ENCODE measurements around the gene SNAPC4.
A peak's percentile ranks its signal among the peaks of the same experiment; 100 is the strongest.
"Not testable (repeated sequence)": the region's sequence is repeated elsewhere in the genome, so short reads cannot be mapped to it uniquely, and the experiment has no call there.

The SNAPC4 gene

DNA sequence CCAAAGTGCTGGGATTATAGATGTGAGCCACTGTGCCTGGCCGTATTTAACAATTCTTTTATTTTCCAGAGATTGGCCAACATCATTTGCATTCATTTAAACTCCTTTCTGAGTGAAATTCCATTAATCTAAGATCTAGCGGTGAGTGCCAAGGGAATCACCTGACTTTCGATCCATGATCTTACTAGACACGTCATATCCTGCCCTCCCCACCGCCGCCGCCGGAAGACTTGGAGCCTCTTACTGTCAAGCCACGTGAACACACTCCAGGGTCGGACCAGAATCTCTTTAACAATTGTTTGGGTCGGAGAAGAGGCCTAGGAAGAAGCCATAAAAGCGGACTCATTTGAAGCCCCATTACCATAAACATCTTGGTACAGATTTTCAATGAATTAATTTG is 26.8 kb upstream of the SNAPC4 start:
- TF ChIP-seq CTCF (conservative IDR thresholded peaks at IDR 0.05; ENCODE audit: control insufficient read depth, insufficient read depth, low read depth, low read length) = no peak
- no peak overlapping the region for H3K4me3 ChIP-seq (ENCODE audit: control insufficient read depth, low read depth, low read length)
- peak; percentile 58 for DNase-seq (ENCODE audit: low read depth)

DNA sequence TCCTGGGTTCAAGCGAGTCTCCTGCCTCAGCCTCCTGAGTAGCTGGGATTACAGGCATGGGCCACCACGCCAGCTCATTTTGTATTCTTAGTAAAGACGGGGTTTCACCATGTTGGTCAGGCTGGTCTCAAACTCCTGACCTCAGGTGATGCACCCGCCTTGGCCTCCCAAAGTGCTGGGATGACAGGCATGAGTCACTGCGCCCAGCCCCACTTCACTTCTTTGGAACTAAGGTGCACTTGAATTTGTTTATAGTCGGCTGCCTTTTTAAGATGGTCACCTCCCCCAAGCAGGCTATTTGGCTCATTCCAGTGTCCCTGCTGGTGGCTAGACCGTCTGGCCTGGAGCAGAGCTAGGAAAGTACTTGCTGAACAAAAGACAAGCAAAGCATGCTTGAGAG is 25.4 kb upstream of the SNAPC4 start:
- not testable (repeated sequence) for DNase-seq (ENCODE audit: low read depth); H3K4me3 ChIP-seq (ENCODE audit: control insufficient read depth, low read depth, low read length)

DNA sequence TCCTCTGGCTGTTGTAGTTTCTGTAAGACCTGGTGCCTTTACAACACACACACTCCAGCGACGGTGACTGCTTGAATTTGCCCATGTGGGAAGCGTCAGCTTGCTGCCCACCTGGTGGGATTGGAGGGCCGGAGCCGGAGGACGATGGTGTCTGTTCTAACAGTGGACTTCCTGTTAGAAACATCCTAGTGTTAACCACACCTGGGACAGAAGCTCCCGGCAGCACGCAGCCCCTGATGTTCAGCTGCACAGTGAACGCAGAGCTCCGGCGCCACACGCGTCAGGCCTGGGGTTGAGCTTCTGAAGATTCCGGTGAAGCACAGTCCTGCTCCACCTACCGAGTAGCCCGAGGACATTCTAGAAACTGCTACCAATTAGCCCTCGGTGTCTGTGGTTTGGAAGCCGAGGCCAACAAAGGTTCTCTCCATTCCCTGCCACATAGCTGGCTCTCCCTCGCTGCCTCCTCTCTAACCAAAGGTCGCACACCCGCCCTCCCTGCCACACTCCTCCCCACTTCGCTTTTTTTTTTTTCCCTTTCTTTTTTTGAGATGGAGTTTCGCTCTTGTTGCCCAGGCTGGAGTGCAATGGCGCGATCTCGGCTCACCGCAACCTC is 24.9 kb upstream of the SNAPC4 start:
- no peak for TF ChIP-seq CTCF (conservative IDR thresholded peaks at IDR 0.05; ENCODE audit: control insufficient read depth, insufficient read depth, low read depth, low read length)
- no peak overlapping the region for H3K4me3 ChIP-seq (ENCODE audit: control insufficient read depth, low read depth, low read length)
- no peak for DNase-seq (ENCODE audit: low read depth)

- TF ChIP-seq CTCF (conservative IDR thresholded peaks at IDR 0.05; ENCODE audit: control insufficient read depth, insufficient read depth, low read depth, low read length) = no peak
- H3K4me3 ChIP-seq (ENCODE audit: control insufficient read depth, low read depth, low read length) = no peak overlapping the region
- DNase-seq (ENCODE audit: low read depth) = no peak
Measured at GRCh38 chr9:136423432-136424146, 23.6 kb upstream of the SNAPC4 start.

- no peak for DNase-seq (ENCODE audit: low read depth)
- TF ChIP-seq CTCF (conservative IDR thresholded peaks at IDR 0.05; ENCODE audit: control insufficient read depth, insufficient read depth, low read depth, low read length) = no peak
- no peak overlapping the region for H3K4me3 ChIP-seq (ENCODE audit: control insufficient read depth, low read depth, low read length)
Measured at GRCh38 chr9:136422876-136423275, 22.9 kb upstream of the SNAPC4 start.

- no peak for DNase-seq (ENCODE audit: low read depth)
- no peak for TF ChIP-seq CTCF (conservative IDR thresholded peaks at IDR 0.05; ENCODE audit: control insufficient read depth, insufficient read depth, low read depth, low read length)
- H3K4me3 ChIP-seq (ENCODE audit: control insufficient read depth, low read depth, low read length) = no peak overlapping the region
Measured at GRCh38 chr9:136421791-136422190, 21.8 kb upstream of the SNAPC4 start.

GRCh38 chr9:136419092-136419420 is 19.1 kb upstream of the SNAPC4 start:
- no peak for TF ChIP-seq CTCF (conservative IDR thresholded peaks at IDR 0.05; ENCODE audit: control insufficient read depth, insufficient read depth, low read depth, low read length)
- no peak for DNase-seq (ENCODE audit: low read depth)
- H3K4me3 ChIP-seq (ENCODE audit: control insufficient read depth, low read depth, low read length) = no peak overlapping the region

All from fibroblast of mammary gland (primary cell).